Sigmoid colon (tissue), 4 donors: ENCODE results near the gene STEAP1B.

ENCODE experiments used
- CTCF ChIP-seq, 4 experiments: fragments of 450-650 bp in 3 of 4; fragments of 200-600 bp in 1 of 4; IDR thresholded peaks; one replicate each; pipeline ENCODE4 v1.5.1; 2016 to 2019; ENCODE audit warnings: antibody characterized with exemption in 4 of 4, mild to moderate bottlenecking in 3 of 4, moderate library complexity in 2 of 4
- EP300 ChIP-seq, 4 donors: sonication (generic); formaldehyde crosslinking; IDR thresholded peaks; one replicate each; pipeline ENCODE4 v1.6.1; 2017; ENCODE audit warnings: antibody characterized with exemption in 4 of 4
- POLR2A ChIP-seq, 2 donors: fragments of 450-650 bp; IDR thresholded peaks; one replicate each; pipeline ENCODE4 v1.6.1; 2016; ENCODE audit warnings: antibody characterized with exemption in 2 of 2, mild to moderate bottlenecking in 2 of 2, moderate library complexity in 2 of 2
- POLR2AphosphoS5 ChIP-seq, 4 donors: sonication (generic); formaldehyde crosslinking; IDR thresholded peaks; one replicate each; pipeline ENCODE4 v1.6.1; 2017; ENCODE audit warnings: antibody characterized with exemption in 4 of 4

- no peak for TF ChIP-seq POLR2A (IDR thresholded peaks at IDR 0.05)
- no peak for TF ChIP-seq CTCF (IDR thresholded peaks at IDR 0.05)
- TF ChIP-seq POLR2AphosphoS5 (IDR thresholded peaks at IDR 0.05), result no peak
- TF ChIP-seq EP300 (IDR thresholded peaks at IDR 0.05), result no peak
Measured at GRCh38 chr7:22541789-22542188, 41.8 kb upstream of the STEAP1B start.
